Psoas muscle (tissue), 8 donors: ENCODE results near the gene DACH1. TPM values are rescaled to one million over a fixed set of nuclear protein-coding genes. Genes with fewer than 3 reads are reported as not detected.
"Not testable (repeated sequence)": the region's sequence is repeated elsewhere in the genome, so short reads cannot be mapped to it uniquely, and the experiment has no call there.

Experiments
- ATAC-seq, 4 donors: fragments of 200-7000 bp; cut with Tn5 transposase; one replicate each; pipeline ENCODE4 v1.9.1; 2020; ENCODE audit warnings: moderate library complexity in 3 of 4, mild to moderate bottlenecking in 2 of 4
- DNase-seq, 2 donors: peaks; one replicate each; pipeline ENCODE4 v3.0.0-alpha.2; 2020
- H3K27ac ChIP-seq: fragments of 200-600 bp; one replicate; pipeline ENCODE4 v1.8.0; 2022
- H3K27me3 ChIP-seq, 3 donors: fragments of 200-600 bp in 1 of 3; one replicate each; pipeline versions ENCODE4 v1.6.1 to v1.8.0; 2013 to 2022; ENCODE audit warnings: low read length in 2 of 3, mild to moderate bottlenecking in 2 of 3, moderate library complexity in 1 of 3; ENCODE audit not compliant: insufficient read depth in 3 of 3
- H3K36me3 ChIP-seq, 2 donors: fragments of 200-600 bp in 1 of 2; one replicate each; pipeline versions ENCODE4 v1.6.1 to v1.8.0; 2013 to 2022; ENCODE audit warnings: low read depth in 1 of 2, mild to moderate bottlenecking in 1 of 2, moderate library complexity in 1 of 2; ENCODE audit not compliant: insufficient read depth in 1 of 2
- H3K4me1 ChIP-seq: fragments of 200-600 bp; one replicate; pipeline ENCODE4 v1.8.0; 2022
- H3K4me3 ChIP-seq: fragments of 200-600 bp; one replicate; pipeline ENCODE4 v1.8.0; 2022; ENCODE audit warnings: mild to moderate bottlenecking
- H3K9me3 ChIP-seq: fragments of 200-600 bp; one replicate; pipeline ENCODE4 v1.8.0; 2022
- WGBS, 3 donors: extraction: QIAGEN DNeasy Blood & Tissue Kit; methylation state at CpG; one replicate each; pipeline versions ENCODE4 v1.1.6 to v1.1.7; 2013; 5-methylcytosine and 5-hydroxymethylcytosine counted together
- intact Hi-C, 2 donors: fragments of 100-400 bp; cut with DNase I; formaldehyde crosslinking; loops; one replicate each; pipeline versions ENCODE4 v1.11.0 to v1.14.2; 2022
- polyA plus RNA-seq, 3 donors: library from polyadenylated mRNA; stranded (reverse); fragments of 200-250 nt; gene quantifications; one replicate each; pipeline ENCODE4 v1.2.3, GENCODE V29; 2013
- total RNA-seq, 4 donors: library from RNA; stranded (reverse); fragmentation: NEBNext Ultra II Directional in 2 of 4; extraction: Animal tissue kit (Norgen Biotek cat#: 25700) in 2 of 4; gene quantifications; one replicate each; pipeline versions ENCODE4 v1.2.1 to v1.2.4, GENCODE V29; 2021 to 2023
- TF ChIP-seq, protein P1 (sequence below): fragments of 200-600 bp; IDR thresholded peaks from one replicate; pipeline ENCODE4 v1.8.0; 2022; ENCODE audit warnings: antibody characterized with exemption
- donor health status: healthy with polysubstance abuse.
- donor health status: DM: no; HTN: no; CAD: no; lungs with moderate emphysema.
- donor health status: Bipolar disorder and iron deficiency.
- donor health status: healthy.
- donor health status: DM: yes; HTN: yes; CAD: no.
- donor health status: DM: no; HTN: no; CAD: no.
- donor health status: DM: no; HTN: no; CAD: no.
- donor health status: DM: yes; HTN: yes; CAD: no.

Gene DACH1
- total and polyA plus RNA-seq, 7 donors, result 0.51 to 3.6 (median 1.1) TPM

DNA sequence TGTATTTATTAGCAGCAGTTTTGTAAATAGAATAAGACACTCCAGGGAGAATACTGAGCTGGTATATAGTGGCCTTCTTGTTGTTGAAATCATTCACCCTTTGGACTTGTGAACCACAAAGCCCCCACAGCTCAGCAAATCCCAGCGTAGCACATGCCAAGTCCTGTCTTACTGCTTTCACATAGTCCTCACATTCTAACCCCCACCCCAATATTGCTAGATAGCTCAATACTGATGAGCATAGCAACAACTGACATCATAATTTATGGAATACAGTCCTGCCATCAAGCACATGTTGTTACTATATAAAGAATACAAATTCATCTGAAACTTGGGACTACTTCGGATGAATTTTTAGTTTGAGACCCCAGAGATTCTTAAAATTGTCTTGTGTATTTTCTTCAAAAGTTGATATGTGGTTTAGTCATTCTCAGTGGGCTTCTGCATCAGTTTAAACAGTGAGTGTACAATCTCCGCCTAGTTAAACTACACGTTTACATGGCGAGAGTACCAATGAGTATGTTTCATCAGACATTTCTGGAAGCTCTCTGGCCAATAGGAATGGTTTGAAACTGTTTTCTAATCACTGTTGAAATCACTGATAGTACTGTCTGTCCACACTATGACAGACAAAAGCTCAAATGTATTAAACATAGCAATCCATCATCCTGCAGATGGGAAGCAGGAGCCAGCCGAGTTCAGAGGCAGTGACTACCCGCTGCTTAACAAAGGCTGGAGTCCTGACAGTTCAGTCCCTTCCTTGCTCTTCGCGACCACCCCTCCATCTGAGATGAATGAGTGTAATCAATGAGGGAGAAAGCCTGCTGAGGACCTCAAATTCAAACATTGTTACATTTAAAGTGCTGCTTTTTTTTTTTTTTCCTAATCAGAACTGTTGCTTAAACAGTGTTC lies 15.2 kb downstream of the DACH1 start:
- TF ChIP-seq, protein P1, sequence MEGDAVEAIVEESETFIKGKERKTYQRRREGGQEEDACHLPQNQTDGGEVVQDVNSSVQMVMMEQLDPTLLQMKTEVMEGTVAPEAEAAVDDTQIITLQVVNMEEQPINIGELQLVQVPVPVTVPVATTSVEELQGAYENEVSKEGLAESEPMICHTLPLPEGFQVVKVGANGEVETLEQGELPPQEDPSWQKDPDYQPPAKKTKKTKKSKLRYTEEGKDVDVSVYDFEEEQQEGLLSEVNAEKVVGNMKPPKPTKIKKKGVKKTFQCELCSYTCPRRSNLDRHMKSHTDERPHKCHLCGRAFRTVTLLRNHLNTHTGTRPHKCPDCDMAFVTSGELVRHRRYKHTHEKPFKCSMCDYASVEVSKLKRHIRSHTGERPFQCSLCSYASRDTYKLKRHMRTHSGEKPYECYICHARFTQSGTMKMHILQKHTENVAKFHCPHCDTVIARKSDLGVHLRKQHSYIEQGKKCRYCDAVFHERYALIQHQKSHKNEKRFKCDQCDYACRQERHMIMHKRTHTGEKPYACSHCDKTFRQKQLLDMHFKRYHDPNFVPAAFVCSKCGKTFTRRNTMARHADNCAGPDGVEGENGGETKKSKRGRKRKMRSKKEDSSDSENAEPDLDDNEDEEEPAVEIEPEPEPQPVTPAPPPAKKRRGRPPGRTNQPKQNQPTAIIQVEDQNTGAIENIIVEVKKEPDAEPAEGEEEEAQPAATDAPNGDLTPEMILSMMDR, result no peak
- DNase-seq (no peak), ATAC-seq (no peak)
- no peaks in the 10 kb centered on the region for H3K27me3 ChIP-seq
- 87 to 90% (median 88%) methylated on average over 9 of the region's 9 CpGs for WGBS, 3 donors
- H3K4me3 ChIP-seq, result no peak overlapping the region
- H3K4me1 ChIP-seq, result no peaks in the 10 kb centered on the region
- intact Hi-C loops, result loop anchor here in 1 of 2 donors (10.0 kb wide), 1 partner anchor 87 kb away; no protein-coding TSS in a partner anchor
- no peaks in the 10 kb centered on the region for H3K9me3 ChIP-seq
- no peaks in the 10 kb centered on the region for H3K36me3 ChIP-seq
- no peak overlapping the region for H3K27ac ChIP-seq

DNA sequence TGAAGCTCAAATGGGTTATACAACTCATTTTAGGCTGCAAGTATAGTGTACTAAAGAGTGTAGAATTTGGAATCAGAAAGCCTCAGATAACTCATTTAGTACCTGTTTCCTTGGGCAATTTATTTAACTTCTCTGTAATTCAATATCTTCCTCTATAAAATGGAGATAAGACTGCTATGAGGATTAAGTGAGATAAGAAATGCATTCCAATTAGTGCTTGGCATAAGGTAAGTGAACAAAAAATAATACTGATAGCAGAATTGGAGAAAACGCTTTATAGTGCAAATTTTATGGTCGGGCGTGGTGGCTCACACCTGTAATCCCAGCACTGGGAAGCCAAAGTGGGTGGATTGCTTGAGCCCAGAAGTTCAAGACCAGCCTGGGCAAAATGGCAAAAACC lies 25.0 kb downstream of the DACH1 start:
- Histone ChIP-seq H3K4me3 (no peak overlapping the region), H3K27me3 (no peaks in the 10 kb centered on the region), H3K36me3 (no peaks in the 10 kb centered on the region), H3K27ac (no peak overlapping the region), H3K9me3 (no peaks in the 10 kb centered on the region), H3K4me1 (no peaks in the 10 kb centered on the region)
- DNase-seq (no peak), ATAC-seq (no peak)
- 85 to 94% (median 87%) methylated on average over 3 of the region's 3 CpGs for WGBS, 3 donors
- TF ChIP-seq, protein P1, result no peak
- intact Hi-C loops, result no loop called here

DNA sequence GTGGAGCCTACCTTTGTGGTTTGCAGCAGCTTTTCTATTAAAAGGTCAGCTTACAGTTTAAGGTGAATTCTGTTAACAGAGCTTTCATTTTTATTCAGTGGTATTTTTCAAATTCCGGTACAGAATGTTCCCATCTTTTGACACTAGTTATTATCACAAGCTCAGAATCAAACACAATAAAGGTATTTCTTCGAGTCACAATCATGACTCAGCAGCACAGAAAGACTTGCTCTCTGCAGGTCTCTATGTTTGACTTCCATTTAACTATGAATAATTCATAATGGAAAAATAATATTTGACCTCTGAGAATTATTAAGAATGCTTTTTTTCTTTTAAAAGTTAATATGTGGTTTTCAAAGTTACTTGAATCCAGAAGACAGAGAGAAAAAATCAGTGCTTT lies 28.2 kb downstream of the DACH1 start:
- no peak overlapping the region for H3K27ac ChIP-seq
- H3K4me3 ChIP-seq, result no peak overlapping the region
- TF ChIP-seq, protein P1, result no peak
- no peaks in the 10 kb centered on the region for H3K36me3 ChIP-seq
- 64 to 78% (median 73%) methylated on average over 2 of the region's 2 CpGs for WGBS, 3 donors
- ATAC-seq, result no peak
- H3K27me3 ChIP-seq, result no peaks in the 10 kb centered on the region
- H3K9me3 ChIP-seq, result no peaks in the 10 kb centered on the region
- no peaks in the 10 kb centered on the region for H3K4me1 ChIP-seq
- intact Hi-C loops, result no loop called here
- no peak for DNase-seq

DNA sequence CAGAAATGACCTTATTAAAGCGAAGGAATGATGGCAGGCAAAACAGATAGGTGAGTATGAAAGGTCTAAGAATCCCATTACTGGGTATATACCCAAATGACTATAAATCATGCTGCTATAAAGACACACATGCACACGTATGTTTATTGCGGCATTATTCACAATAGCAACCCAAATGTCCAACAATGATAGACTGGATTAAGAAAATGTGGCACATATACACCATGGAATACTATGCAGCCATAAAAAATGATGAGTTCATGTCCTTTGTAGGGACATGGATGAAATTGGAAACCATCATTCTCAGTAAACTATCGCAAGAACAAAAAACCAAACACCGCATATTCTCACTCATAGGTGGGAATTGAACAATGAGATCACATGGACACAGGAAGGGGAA lies 29.4 kb downstream of the DACH1 start:
- 90 to 95% (median 93%) methylated on average over 3 of the region's 5 CpGs for WGBS, 3 donors
- H3K4me3 ChIP-seq, H3K36me3 ChIP-seq, intact Hi-C loops, H3K9me3 ChIP-seq, H3K27me3 ChIP-seq, H3K4me1 ChIP-seq, H3K27ac ChIP-seq, DNase-seq, ATAC-seq: not testable (repeated sequence)

DNA sequence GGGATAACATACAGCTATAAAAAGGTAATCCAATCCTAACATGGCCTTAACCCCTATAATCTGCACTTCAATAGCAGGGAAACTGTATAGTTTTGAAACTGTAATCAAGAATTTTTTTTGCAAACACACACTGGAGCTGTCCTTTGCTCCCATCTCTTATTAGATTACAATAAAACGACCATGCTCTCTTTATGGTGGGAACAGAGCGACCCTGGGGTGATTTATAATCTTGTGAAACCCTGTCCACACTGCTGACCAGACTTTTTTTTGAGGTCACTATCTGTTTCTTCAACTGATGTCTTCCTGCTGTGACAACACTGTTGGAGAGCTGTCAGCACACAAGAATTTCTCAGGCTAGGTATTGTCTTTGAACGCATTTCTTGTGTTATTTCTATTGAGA lies 35.3 kb downstream of the DACH1 start:
- intact Hi-C loops, result no loop called here
- ATAC-seq (no peak), DNase-seq (no peak)
- Histone ChIP-seq H3K9me3 (no peaks in the 10 kb centered on the region), H3K27me3 (no peaks in the 10 kb centered on the region), H3K4me1 (no peaks in the 10 kb centered on the region), H3K4me3 (no peak overlapping the region), H3K27ac (no peak overlapping the region), H3K36me3 (no peaks in the 10 kb centered on the region)
- TF ChIP-seq, protein P1, result no peak
- 40 to 50% (median 45%) methylated on average over 3 of the region's 3 CpGs for WGBS, 3 donors
